Effector memory CD4-positive, alpha-beta T cell (primary cell): ENCODE results near the gene ONECUT2.
"Not testable (repeated sequence)": the region's sequence is repeated elsewhere in the genome, so short reads cannot be mapped to it uniquely, and the experiment has no call there.

Experiments
- DNase-seq, 3 donors: peaks; one replicate each; pipeline ENCODE4 v3.0.0-alpha.2; 2020
- H3K27ac ChIP-seq: 2 replicates; pipeline ENCODE4 v1.7.0; 2013; ENCODE audit warnings: mild to moderate bottlenecking, low read length, moderate library complexity; ENCODE audit not compliant: insufficient read depth, poor library complexity, severe bottlenecking
- H3K27me3 ChIP-seq: replicated peaks from 2 replicates; pipeline ENCODE4 v1.7.0; 2013; ENCODE audit warnings: mild to moderate bottlenecking, low read length; ENCODE audit not compliant: insufficient read depth, control insufficient read depth, poor library complexity, severe bottlenecking
- H3K36me3 ChIP-seq: 2 replicates; pipeline ENCODE4 v1.7.0; 2013; ENCODE audit warnings: mild to moderate bottlenecking, low read length, moderate library complexity; ENCODE audit not compliant: control insufficient read depth, insufficient read depth
- H3K4me1 ChIP-seq: 2 replicates; pipeline ENCODE4 v1.7.0; 2013; ENCODE audit warnings: low read length, mild to moderate bottlenecking; ENCODE audit not compliant: control insufficient read depth, insufficient read depth, poor library complexity, severe bottlenecking
- H3K4me3 ChIP-seq: 2 replicates; pipeline ENCODE4 v1.7.0; 2013; ENCODE audit warnings: low read length, low read depth, mild to moderate bottlenecking; ENCODE audit not compliant: insufficient read depth, poor library complexity, severe bottlenecking
- H3K9me3 ChIP-seq: 2 replicates; pipeline ENCODE4 v1.7.0; 2013; ENCODE audit warnings: mild to moderate bottlenecking, low read length, moderate library complexity; ENCODE audit not compliant: control insufficient read depth

ONECUT2 gene

DNA sequence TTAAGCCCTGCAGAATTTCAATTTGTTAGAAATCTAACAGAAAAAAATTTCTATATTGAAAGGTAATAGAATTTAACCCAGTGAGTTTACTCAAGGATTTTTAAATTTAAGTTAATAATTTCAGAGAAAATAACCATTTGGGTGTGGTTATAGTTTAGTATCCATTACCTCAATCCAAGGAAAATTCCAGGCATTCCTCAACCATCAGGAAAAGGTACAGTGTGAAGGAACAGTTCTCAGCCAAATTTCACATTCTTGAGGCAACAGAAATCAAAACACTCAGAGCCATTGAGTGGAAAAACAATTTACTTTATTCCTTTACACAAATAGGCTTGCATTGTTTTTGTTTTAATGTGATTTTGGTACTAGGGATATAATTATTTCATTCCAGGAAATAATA, 45.6 kb downstream of the ONECUT2 start:
- H3K9me3 ChIP-seq, result no peaks in the 10 kb centered on the region
- no peaks in the 10 kb centered on the region for H3K27me3 ChIP-seq
- no peak for DNase-seq
- H3K36me3 ChIP-seq, result no peaks in the 10 kb centered on the region
- H3K4me1 ChIP-seq, result no peaks in the 10 kb centered on the region
- H3K27ac ChIP-seq, result no peak overlapping the region
- H3K4me3 ChIP-seq, result no peak overlapping the region

DNA sequence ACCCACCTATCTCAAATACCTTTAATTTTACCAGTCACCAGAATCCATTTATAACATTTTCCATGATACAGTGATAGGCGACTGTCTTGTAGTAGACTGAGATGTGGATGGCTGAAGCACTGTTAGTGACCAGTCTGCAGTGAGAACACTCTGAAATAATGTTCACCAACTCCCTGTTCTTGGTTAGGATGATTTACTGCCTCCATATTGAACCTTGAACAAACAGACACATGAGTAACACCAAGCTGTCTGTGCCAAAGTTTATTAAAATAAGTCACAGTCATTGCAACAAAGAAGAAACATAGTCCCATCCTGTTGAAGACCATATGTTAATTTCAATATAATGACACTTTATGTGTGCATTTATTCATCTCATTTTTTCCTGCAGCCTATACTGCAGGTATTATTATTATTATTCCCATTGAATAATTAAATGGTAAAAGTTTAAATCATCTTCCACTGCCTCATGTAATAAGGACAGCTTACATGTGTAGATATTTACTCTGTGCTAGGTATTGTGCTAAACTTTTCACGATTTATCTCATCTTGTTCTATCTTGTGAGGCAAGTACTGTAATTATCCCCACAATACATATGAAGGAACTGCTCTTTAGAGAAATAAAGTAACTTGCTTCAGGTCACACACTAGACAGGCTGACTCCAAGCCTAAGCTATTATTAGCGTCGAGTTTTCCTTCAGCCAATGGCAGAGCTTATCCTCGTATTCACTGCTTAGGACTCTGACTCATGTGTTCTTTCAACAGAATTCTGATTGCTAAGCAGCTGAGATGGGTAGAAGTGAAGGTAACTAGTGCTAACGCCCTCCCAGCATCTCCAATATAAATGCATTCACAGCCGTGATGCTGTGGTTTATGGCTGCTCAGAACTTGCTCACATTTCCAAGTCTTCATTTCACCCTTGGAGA, 62.5 kb downstream of the ONECUT2 start:
- no peak overlapping the region for H3K27ac ChIP-seq
- H3K27me3 ChIP-seq, result no peaks in the 10 kb centered on the region
- no peaks in the 10 kb centered on the region for H3K4me1 ChIP-seq
- H3K9me3 ChIP-seq, result no peaks in the 10 kb centered on the region
- no peaks in the 10 kb centered on the region for H3K36me3 ChIP-seq
- DNase-seq, result no peak
- H3K4me3 ChIP-seq, result no peak overlapping the region

DNA sequence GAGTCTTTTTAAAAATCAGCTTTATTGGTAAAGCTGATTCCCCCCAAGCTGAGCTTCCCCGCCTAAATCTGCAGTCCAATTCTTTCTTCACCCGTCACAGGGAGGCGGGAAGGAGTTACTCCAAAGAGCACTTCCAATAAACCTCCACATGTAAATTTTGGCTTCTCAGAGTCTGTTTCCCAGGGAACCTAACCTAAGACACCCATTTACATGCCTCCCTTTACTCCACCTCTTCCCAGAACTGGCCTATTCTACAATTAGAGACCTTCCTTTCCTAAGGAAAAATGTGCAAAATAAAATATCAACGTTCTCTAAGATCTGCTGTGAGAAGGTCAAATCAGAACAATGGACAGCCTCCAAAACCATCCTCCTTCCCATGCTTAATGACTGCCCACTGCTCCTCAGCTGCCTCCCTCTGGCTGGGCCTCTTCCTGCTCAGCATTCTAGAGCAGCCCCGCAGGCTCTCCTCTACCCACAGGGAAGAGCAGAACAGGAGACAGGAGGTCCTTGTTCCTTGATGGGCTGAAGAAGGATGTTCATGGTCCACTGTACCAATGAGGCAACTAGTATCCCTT, 63.6 kb downstream of the ONECUT2 start:
- Histone ChIP-seq H3K4me1 (no peaks in the 10 kb centered on the region), H3K36me3 (no peaks in the 10 kb centered on the region), H3K27me3 (no peaks in the 10 kb centered on the region), H3K9me3 (no peaks in the 10 kb centered on the region), H3K4me3 (no peak overlapping the region), H3K27ac (no peak overlapping the region)
- no peak for DNase-seq

DNA sequence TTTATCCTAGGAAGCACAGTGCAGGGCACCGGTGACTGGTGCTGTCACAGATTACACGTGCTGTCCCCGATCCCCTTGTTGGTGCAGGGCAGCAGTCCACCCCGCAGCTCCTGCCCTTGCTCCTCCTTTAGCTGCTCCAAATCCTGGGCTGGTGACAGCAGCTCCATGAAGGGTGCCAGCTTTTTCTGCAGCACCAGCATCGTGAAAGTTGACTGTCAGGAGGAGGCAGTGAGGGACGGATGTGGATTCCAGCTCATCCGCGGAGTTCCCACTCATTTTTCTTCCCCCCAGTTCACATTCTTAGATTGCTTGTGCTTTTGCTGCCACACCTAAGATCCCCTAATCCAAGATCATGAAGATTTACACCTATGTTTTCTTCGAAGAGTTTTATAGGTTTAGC, 67.5 kb downstream of the ONECUT2 start:
- H3K36me3 ChIP-seq, result no peaks in the 10 kb centered on the region

DNA sequence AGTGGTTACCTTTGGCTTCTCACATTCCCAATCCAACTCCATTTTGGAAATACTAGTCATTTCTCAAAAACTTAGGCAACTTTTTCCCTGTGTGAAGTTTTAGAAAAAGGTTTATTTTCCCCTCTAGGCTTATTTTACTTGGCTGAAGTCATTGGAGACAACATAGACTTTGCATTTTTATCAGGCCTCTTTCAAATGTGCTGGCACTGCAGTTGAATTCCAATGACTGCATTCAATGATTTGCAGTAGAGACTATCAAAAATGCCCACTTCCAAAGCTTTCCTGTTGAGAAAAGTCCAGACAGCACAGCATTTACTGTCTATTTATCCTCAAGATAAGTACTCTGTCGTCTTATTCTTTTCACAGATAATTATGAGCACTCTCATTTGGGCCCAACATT, 70.1 kb downstream of the ONECUT2 start:
- Histone ChIP-seq H3K27ac (no peak overlapping the region), H3K4me3 (no peak overlapping the region)

More for the DNA sequence above, 67.5 kb downstream of the ONECUT2 start:
- H3K27ac ChIP-seq, result no peak overlapping the region
- no peaks in the 10 kb centered on the region for H3K4me1 ChIP-seq
- H3K4me3 ChIP-seq, result no peak overlapping the region
- no peak for DNase-seq
- H3K9me3 ChIP-seq, result no peaks in the 10 kb centered on the region
- H3K27me3 ChIP-seq, result no peaks in the 10 kb centered on the region

DNA sequence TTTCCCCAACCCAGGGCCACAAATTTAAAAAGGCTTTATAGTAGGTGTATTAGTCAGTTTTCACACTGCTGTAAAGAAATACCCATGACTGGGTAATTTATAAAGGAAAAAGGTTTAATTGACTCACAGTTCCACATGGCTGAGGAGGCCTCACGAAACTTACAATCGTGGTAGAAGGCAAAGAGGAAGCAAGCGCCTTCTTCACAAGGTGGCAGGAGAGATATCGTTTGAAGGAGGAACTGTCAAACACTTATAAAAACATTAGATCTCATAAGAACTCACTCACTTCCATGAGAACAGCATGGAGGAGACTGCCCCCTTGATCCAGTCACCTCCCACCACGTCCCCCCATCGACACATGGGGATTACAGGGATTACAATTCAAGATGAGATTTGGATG, 80.9 kb downstream of the ONECUT2 start:
- Histone ChIP-seq H3K4me1 (no peaks in the 10 kb centered on the region), H3K27me3 (no peaks in the 10 kb centered on the region), H3K27ac (no peak overlapping the region), H3K9me3 (no peaks in the 10 kb centered on the region), H3K36me3 (no peaks in the 10 kb centered on the region), H3K4me3 (no peak overlapping the region)
- DNase-seq, result no peak

More for the DNA sequence above, 70.1 kb downstream of the ONECUT2 start:
- H3K4me1 ChIP-seq, result no peaks in the 10 kb centered on the region
- H3K36me3 ChIP-seq, result no peaks in the 10 kb centered on the region
- H3K9me3 ChIP-seq, result no peaks in the 10 kb centered on the region
- H3K27me3 ChIP-seq, result no peaks in the 10 kb centered on the region
- DNase-seq, result no peak

DNA sequence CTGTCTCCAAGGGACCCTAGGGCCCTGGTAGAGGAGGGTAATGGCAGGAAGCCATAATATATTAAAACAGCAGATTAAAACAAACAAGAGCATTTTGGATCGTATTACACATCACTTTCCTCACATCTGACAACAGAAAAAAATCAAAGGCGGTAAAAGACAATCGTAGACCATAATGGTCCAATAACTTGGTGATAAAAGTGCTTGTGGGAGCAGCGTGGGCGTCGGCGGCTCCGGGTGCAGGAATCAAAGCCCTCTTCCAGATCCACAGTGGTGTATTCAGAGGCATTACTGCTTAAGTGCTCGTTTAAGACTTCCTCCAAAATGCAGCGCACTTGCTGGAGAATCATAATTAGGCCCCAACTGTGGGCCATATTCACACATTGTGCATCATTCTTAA, 83.4 kb downstream of the ONECUT2 start:
- no peaks in the 10 kb centered on the region for H3K27me3 ChIP-seq
- H3K4me1 ChIP-seq, result no peaks in the 10 kb centered on the region
- no peak overlapping the region for H3K4me3 ChIP-seq
- no peak overlapping the region for H3K27ac ChIP-seq
- H3K9me3 ChIP-seq, result no peaks in the 10 kb centered on the region
- H3K36me3 ChIP-seq, result no peaks in the 10 kb centered on the region
- DNase-seq, result no peak

DNA sequence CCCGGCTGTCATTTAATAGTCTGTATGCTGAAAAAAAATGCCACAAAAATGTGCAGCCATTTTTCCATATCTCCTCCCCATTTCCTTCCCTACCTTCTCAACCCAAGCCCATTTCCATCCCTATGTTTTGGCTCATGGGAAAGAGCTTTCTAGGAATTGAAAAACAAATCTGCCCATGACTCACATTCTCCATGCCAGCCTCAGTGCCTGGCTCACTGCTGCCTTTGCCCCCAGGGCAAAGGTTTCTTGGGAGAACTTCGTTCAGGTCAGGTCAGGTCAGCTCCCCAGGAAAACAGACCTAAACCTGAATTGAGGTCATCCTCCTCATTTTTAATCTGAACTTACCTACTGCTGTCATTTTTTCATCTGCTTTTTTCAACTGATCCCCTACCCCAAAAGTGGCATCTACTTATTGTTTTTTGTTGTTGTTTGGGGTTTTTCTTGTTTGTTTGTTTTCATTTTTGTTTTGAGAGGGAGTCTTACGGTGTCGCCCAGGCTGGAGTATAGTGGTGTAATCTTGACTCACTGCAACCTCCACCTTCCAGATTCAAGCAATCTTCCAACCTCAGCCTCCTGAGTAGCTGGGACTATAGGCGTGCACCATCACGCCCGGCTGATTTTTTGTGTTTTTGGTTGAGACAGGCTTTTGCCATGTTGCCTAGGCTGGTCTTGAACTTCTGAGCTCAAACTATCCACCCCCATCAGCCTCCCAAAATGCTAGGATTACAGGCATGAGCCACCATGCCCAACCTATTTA, 84.7 kb downstream of the ONECUT2 start:
- DNase-seq, result no peak
- H3K4me3 ChIP-seq, result no peak overlapping the region
- H3K36me3 ChIP-seq, result no peaks in the 10 kb centered on the region
- no peak overlapping the region for H3K27ac ChIP-seq
- H3K4me1 ChIP-seq, result no peaks in the 10 kb centered on the region
- H3K27me3 ChIP-seq, result no peaks in the 10 kb centered on the region
- no peaks in the 10 kb centered on the region for H3K9me3 ChIP-seq

DNA sequence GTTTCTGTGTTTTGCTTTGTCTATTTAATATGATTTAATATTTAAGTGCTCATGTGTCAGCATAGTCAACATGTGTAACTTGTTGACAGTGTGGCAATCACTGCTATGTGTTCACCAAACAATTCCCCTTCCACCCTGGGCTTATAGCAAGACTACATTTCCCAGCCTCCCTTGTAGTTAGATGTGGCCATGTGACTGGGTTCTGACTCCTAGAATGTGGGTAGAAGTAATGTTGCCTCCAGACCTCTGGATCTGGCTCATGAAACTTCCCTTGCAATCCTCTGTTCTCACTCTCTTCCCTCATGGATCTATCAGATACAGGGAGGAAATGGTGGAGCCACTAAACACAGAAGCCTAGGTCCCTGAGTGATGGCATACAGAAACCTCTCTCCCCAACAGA, 87.2 kb downstream of the ONECUT2 start:
- not testable (repeated sequence) for H3K4me3 ChIP-seq, H3K4me1 ChIP-seq, H3K27ac ChIP-seq, H3K36me3 ChIP-seq, H3K27me3 ChIP-seq, H3K9me3 ChIP-seq, DNase-seq
